Measurements from ENCODE around the gene CCRL2. TPM values are rescaled to one million over a fixed set of nuclear protein-coding genes. Genes with fewer than 3 reads are reported as not detected.

The CCRL2 gene
- total and polyA plus RNA-seq, 2 of the 8 experiments (the other 6 are each of a cell fraction or from before 2014, with no cell fraction given): not detected

GRCh38 chr3:46410669-46411068 is 3.6 kb downstream of the CCRL2 start:
- no peak for DNase-seq (ENCODE audit: low read depth in 1 of 2, low spot score in 2 of 2)
- Histone ChIP-seq H2AFZ (ENCODE audit: low read length) (no peak overlapping the region), H3K18ac (ENCODE audit: extremely low read depth, low read length) (no peak overlapping the region), H3K23ac (ENCODE audit: insufficient read length) (no peak overlapping the region), H3K9ac (replicated peaks in 1 of 4; ENCODE audit: extremely low read depth in 1 of 4, low read depth in 3 of 4, low read length in 3 of 4) (no peak overlapping the region), H2BK5ac (ENCODE audit: low read depth, low read length) (no peak overlapping the region), H4K91ac (replicated peaks; ENCODE audit: insufficient read length, low read length) (no peak overlapping the region), H3K79me1 (ENCODE audit: low read depth, low read length) (no peaks in the 10 kb centered on the region), H3K4ac (replicated peaks; ENCODE audit: insufficient read length, low read depth, low read length) (no peak overlapping the region), H3K27ac (ENCODE audit: low read depth, low read length) (no peak overlapping the region), H3K14ac (ENCODE audit: insufficient read length) (no peak overlapping the region), H4K8ac (ENCODE audit: extremely low read depth, insufficient read depth, low read length) (no peak overlapping the region), H3K4me3 (ENCODE audit: extremely low read depth in 1 of 4, insufficient read depth in 2 of 4, low read depth in 3 of 4, low read length in 4 of 4) (no peak overlapping the region), H3K9me3 (ENCODE audit: insufficient read depth in 2 of 2, low read depth in 1 of 2, low read length in 1 of 2) (no peaks in the 10 kb centered on the region), H2BK20ac (ENCODE audit: low read length) (no peak overlapping the region), H3K56ac (replicated peaks; ENCODE audit: insufficient read length, low read depth, low read length) (no peak overlapping the region), H2BK12ac (ENCODE audit: low read depth, low read length) (no peak overlapping the region), H3K4me2 (ENCODE audit: insufficient read depth in 1 of 2, low read depth in 2 of 2, low read length in 2 of 2) (no peak overlapping the region), H3K4me1 (replicated peaks in 1 of 4; ENCODE audit: control insufficient read depth in 3 of 4, insufficient read depth in 4 of 4, low read length in 3 of 4) (no peaks in the 10 kb centered on the region), H4K5ac (ENCODE audit: insufficient read length, low read depth, low read length) (no peak overlapping the region), H3K23me2 (ENCODE audit: low read depth, low read length) (no peaks in the 10 kb centered on the region), H2BK15ac (ENCODE audit: low read length) (no peak overlapping the region), H2AK5ac (ENCODE audit: low read depth, low read length) (no peak overlapping the region), H3K79me2 (ENCODE audit: control insufficient read depth in 1 of 2, insufficient read depth in 2 of 2, low read length in 2 of 2) (no peaks in the 10 kb centered on the region), H3K27me3 (replicated peaks in 1 of 4; ENCODE audit: control insufficient read depth in 3 of 4, extremely low read depth in 1 of 4, insufficient read depth in 3 of 4, low read length in 3 of 4) (no peaks in the 10 kb centered on the region; a peak in 1 of 7 replicates), H2BK120ac (replicated peaks; ENCODE audit: low read depth, low read length) (no peak overlapping the region), H4K20me1 (replicated peaks in 1 of 2; ENCODE audit: control insufficient read depth in 1 of 2, insufficient read depth in 2 of 2, low read length in 2 of 2) (no peaks in the 10 kb centered on the region), H3K36me3 (ENCODE audit: control insufficient read depth in 2 of 4, insufficient read depth in 4 of 4, low read length in 3 of 4) (no peaks in the 10 kb centered on the region)
- CTCF ChIA-PET (ENCODE audit: partially characterized antibody): interaction anchor here (1.0 to 5.3 kb wide), 7 partner anchors 9 to 171 kb away, joined by 3 to 31 read pairs (median 4); no protein-coding TSS in a partner anchor
- POLR2A ChIA-PET (ENCODE audit: partially characterized antibody): no interaction called here
- no peak for FAIRE-seq
- WGBS, 2 experiments (ENCODE audit: extremely low coverage in 1 of 2, insufficient coverage in 1 of 2, insufficient read length in 1 of 2, insufficient replicate concordance in 2 of 2, low coverage in 1 of 2, low lambda C conversion rate in 2 of 2, missing lambda C conversion rate in 1 of 2): 91% methylated on average over 2 of the region's 2 CpGs; no CpG with 5 or more reads in 1 of the 2 experiments
- TF ChIP-seq TBP (IDR thresholded peaks at IDR 0.05; ENCODE audit: low read depth, low read length) (no peak), GTF2F1 (IDR thresholded peaks at IDR 0.05; ENCODE audit: borderline replicate concordance, low read depth, low read length) (no peak), RBBP5 (IDR thresholded peaks at IDR 0.05; ENCODE audit: borderline replicate concordance, low read depth, low read length) (no peak), SP1 (IDR thresholded peaks at IDR 0.05; ENCODE audit: low read depth, low read length) (no peak)

Data from H1 (cell line).